GM23338 (cell line): ENCODE measurements around the gene TMEM143. TPM values are rescaled to one million over a fixed set of nuclear protein-coding genes. Genes with fewer than 3 reads are reported as not detected.
"Not testable (repeated sequence)": the region's sequence is repeated elsewhere in the genome, so short reads cannot be mapped to it uniquely, and the experiment has no call there.

ENCODE experiments used
- ATAC-seq: fragments of 200-7000 bp; cut with Tn5 transposase; 3 replicates; pipeline ENCODE4 v1.9.1; 2020
- DNase-seq: peaks from one replicate; pipeline ENCODE4 v3.0.0-alpha.2; 2015; ENCODE audit warnings: low spot score
- H2AFZ ChIP-seq: fragments of 200-600 bp; sonication (generic); 2 replicates; pipeline ENCODE4 v1.8.0; 2016; ENCODE audit warnings: antibody characterized with exemption, mild to moderate bottlenecking, moderate library complexity
- H3F3A ChIP-seq: fragments of 200-600 bp; sonication (generic); replicated peaks from 2 replicates; pipeline ENCODE4 v1.8.0; 2017; ENCODE audit warnings: antibody characterized with exemption, mixed run types, low read depth
- H3K27ac ChIP-seq: fragments of 200-600 bp; sonication (generic); 2 replicates; pipeline ENCODE4 v1.6.1; 2016; ENCODE audit warnings: low read depth
- H3K27me3 ChIP-seq: fragments of 200-600 bp; sonication (generic); 2 replicates; pipeline ENCODE4 v1.8.0; 2016; ENCODE audit warnings: mild to moderate bottlenecking, mixed run types, moderate library complexity; ENCODE audit not compliant: insufficient read depth
- H3K36me3 ChIP-seq: fragments of 200-600 bp; sonication (generic); 2 replicates; pipeline ENCODE4 v1.8.0; 2016; ENCODE audit warnings: mild to moderate bottlenecking; ENCODE audit not compliant: insufficient read depth
- H3K4me1 ChIP-seq: fragments of 200-600 bp; sonication (generic); 2 replicates; pipeline ENCODE4 v1.8.0; 2016; ENCODE audit warnings: mild to moderate bottlenecking, moderate library complexity; ENCODE audit not compliant: insufficient read depth
- H3K4me2 ChIP-seq: fragments of 200-600 bp; sonication (generic); 2 replicates; pipeline ENCODE4 v1.7.1; 2017; ENCODE audit warnings: mixed run types
- H3K4me3 ChIP-seq: fragments of 200-600 bp; sonication (generic); 2 replicates; pipeline ENCODE4 v1.6.1; 2016; ENCODE audit warnings: mixed run types
- H3K79me2 ChIP-seq: fragments of 200-600 bp; sonication (generic); replicated peaks from 2 replicates; pipeline ENCODE4 v1.8.0; 2017; ENCODE audit warnings: mild to moderate bottlenecking; ENCODE audit not compliant: insufficient read depth
- H3K9me2 ChIP-seq: fragments of 200-600 bp; sonication (generic); 2 replicates; pipeline ENCODE4 v1.8.0; 2017; ENCODE audit not compliant: insufficient read depth
- H4K20me1 ChIP-seq: fragments of 200-600 bp; sonication (generic); replicated peaks from 2 replicates; pipeline ENCODE4 v1.8.0; 2017; ENCODE audit warnings: mild to moderate bottlenecking; ENCODE audit not compliant: insufficient read depth
- H3K27ac Mint-ChIP-seq: 2 replicates; pipeline ENCODE4 v1.8.0; 2020; ENCODE audit warnings: inconsistent platforms, mild to moderate bottlenecking, moderate library complexity, mixed read lengths
- H3K27me3 Mint-ChIP-seq: 3 replicates; pipeline ENCODE4 v1.8.0; 2022; ENCODE audit warnings: low read depth, mild to moderate bottlenecking, moderate library complexity, mixed read lengths, inconsistent platforms; ENCODE audit not compliant: insufficient read depth, poor library complexity
- H3K36me3 Mint-ChIP-seq: 3 replicates; pipeline ENCODE4 v1.8.0; 2021; ENCODE audit warnings: low read depth, mild to moderate bottlenecking, inconsistent platforms, moderate library complexity, mixed read lengths
- H3K4me1 Mint-ChIP-seq: 3 replicates; pipeline ENCODE4 v1.8.0; 2020; ENCODE audit warnings: mild to moderate bottlenecking, inconsistent platforms, mixed read lengths
- H3K4me3 Mint-ChIP-seq: 3 replicates; pipeline ENCODE4 v1.8.0; 2021; ENCODE audit warnings: moderate library complexity, mild to moderate bottlenecking, inconsistent platforms, mixed read lengths
- H3K9me3 Mint-ChIP-seq: 3 replicates; pipeline ENCODE4 v1.8.0; 2020; ENCODE audit warnings: moderate library complexity, mild to moderate bottlenecking, inconsistent platforms, mixed read lengths
- JUNB ChIP-seq: IDR thresholded peaks from one replicate; pipeline ENCODE4 v1.6.1; 2016; ENCODE audit warnings: antibody characterized with exemption; ENCODE audit not compliant: unreplicated experiment
- NANOG ChIP-seq: IDR thresholded peaks from 2 replicates; pipeline ENCODE4 v1.6.1; 2016; ENCODE audit warnings: antibody characterized with exemption, borderline replicate concordance
- POLR2AphosphoS5 ChIP-seq: IDR thresholded peaks from 2 replicates; pipeline ENCODE4 v1.6.1; 2016; ENCODE audit warnings: antibody characterized with exemption, low read depth
- polyA plus RNA-seq: library from polyadenylated mRNA; unstranded; fragments of >200 nt; fragmentation: Nextera tagmentation; extraction: Ambion mirVana; gene quantifications from 2 replicates; pipeline ENCODE4 v1.2.1, GENCODE V29; 2016
- total RNA-seq: library from RNA; depleted of rRNA; stranded (reverse); fragments of >200 nt; shearing (Covaris generic); gene quantifications from 2 replicates; pipeline ENCODE4 v1.2.3, GENCODE V29; 2014
- TF ChIP-seq, protein P1 (sequence below): IDR thresholded peaks from 2 replicates; pipeline ENCODE4 v1.6.1; 2016; ENCODE audit warnings: antibody characterized with exemption

Gene TMEM143
- total and polyA plus RNA-seq, 2 experiments from 2014 or later: 12.8 to 15.0 TPM

DNA sequence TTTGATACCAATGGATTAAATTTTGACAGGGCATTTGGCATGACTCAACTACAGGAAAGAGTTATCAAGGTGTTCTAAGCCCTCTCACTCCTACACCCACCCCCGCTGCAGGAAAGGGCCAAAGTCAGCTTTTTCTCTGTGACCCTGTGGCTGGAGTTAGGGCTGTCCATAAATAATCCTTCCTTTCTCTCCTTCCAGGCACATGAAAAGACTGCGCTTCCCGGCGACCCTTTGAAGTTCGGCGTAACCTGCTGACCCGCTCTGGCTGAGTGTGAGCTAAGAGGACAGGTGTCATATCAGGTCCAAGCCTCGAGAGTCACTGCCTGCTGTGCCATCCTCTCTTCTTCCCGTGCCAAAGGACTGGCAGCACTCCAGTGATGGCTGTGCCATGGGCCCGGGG, 68.3 kb downstream of the TMEM143 start:
- H3K4me1 Mint-ChIP-seq: peaks cover 20% of the 10 kb centered on the region
- Histone ChIP-seq H3K27ac (no peak overlapping the region), H3K36me3 (no peaks in the 10 kb centered on the region), H3K4me1 (peaks cover 13% of the 10 kb centered on the region; the same call in 1 of the 2 replicates), H3K9me2 (no peaks in the 10 kb centered on the region), H3K4me3 (no peak overlapping the region), H2AFZ (no peak overlapping the region), H3K79me2 (no peaks in the 10 kb centered on the region), H4K20me1 (no peaks in the 10 kb centered on the region), H3F3A (peaks cover 12% of the 10 kb centered on the region; the same call in 1 of the 2 replicates), H3K27me3 (no peaks in the 10 kb centered on the region), H3K4me2 (no peak overlapping the region)
- no peaks in the 10 kb centered on the region for H3K9me3 Mint-ChIP-seq
- peaks cover 24% of the 10 kb centered on the region for H3K27me3 Mint-ChIP-seq
- no peak for TF ChIP-seq POLR2AphosphoS5
- no peak for TF ChIP-seq JUNB
- H3K36me3 Mint-ChIP-seq: no peaks in the 10 kb centered on the region
- no peak overlapping the region for H3K4me3 Mint-ChIP-seq
- no peak overlapping the region for H3K27ac Mint-ChIP-seq
- DNase-seq (no peak), ATAC-seq (no peak)

DNA sequence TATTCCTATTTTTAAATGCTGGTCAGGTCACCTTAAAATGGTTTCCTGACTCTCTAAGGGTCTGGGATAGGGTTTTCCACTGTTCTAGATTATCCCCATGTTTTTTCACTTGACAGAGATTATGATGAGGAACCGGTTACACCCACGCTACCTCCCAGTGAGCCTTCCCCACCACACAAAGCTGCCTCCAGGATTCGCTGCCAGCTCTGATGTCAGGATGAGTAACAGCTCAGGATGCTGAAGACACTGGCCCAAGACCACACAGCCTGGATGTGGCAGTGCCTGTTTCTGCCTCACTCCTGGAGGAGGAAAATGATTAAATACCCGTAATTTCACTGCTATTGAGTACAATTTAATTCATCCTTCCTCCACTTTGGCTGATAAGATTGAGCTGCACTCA, 70.9 kb downstream of the TMEM143 start:
- Histone ChIP-seq H3K9me2 (no peaks in the 10 kb centered on the region), H3K27me3 (no peaks in the 10 kb centered on the region), H3K27ac (no peak overlapping the region), H3K4me2 (no peak overlapping the region), H2AFZ (no peak overlapping the region), H3F3A (peaks cover 25% of the 10 kb centered on the region; the same call in 1 of the 2 replicates), H3K4me3 (no peak overlapping the region), H4K20me1 (no peaks in the 10 kb centered on the region), H3K79me2 (0 out of 2 replicates have a peak, but pooled peaks cover 2% of the 10 kb centered on the region), H3K36me3 (no peaks in the 10 kb centered on the region), H3K4me1 (peaks cover 25% of the 10 kb centered on the region; the same call in 1 of the 2 replicates)
- DNase-seq (no peak), ATAC-seq (no peak)
- TF ChIP-seq, protein P1, sequence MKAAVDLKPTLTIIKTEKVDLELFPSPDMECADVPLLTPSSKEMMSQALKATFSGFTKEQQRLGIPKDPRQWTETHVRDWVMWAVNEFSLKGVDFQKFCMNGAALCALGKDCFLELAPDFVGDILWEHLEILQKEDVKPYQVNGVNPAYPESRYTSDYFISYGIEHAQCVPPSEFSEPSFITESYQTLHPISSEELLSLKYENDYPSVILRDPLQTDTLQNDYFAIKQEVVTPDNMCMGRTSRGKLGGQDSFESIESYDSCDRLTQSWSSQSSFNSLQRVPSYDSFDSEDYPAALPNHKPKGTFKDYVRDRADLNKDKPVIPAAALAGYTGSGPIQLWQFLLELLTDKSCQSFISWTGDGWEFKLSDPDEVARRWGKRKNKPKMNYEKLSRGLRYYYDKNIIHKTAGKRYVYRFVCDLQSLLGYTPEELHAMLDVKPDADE: no peak
- TF ChIP-seq NANOG: no peak
- Mint-ChIP-seq H3K27me3 (peaks cover 19% of the 10 kb centered on the region), H3K9me3 (no peaks in the 10 kb centered on the region), H3K27ac (no peak overlapping the region), H3K4me1 (peaks cover 29% of the 10 kb centered on the region), H3K4me3 (no peak overlapping the region), H3K36me3 (peaks cover 11% of the 10 kb centered on the region)

DNA sequence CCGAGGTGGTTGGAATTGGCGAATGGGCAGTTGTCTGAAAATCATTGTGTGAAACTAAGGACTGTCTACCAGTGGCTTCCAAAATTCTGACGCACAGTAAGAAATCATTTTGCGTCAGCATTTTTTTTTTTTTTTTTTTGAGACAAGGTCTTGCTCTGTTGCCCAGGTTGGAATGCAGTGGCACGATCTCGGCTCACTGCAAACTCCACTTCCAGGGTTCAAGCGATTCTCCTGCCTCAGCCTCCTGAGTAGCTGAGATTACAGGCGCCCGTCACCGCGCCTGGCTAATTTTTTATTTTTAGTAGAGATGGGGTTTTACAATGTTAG, 72.3 kb downstream of the TMEM143 start:
- H3K27me3 ChIP-seq, H4K20me1 ChIP-seq, H3K4me3 ChIP-seq, H3K79me2 ChIP-seq, H3K9me2 ChIP-seq, H3K9me3 Mint-ChIP-seq, ATAC-seq, H2AFZ ChIP-seq, DNase-seq, H3K36me3 ChIP-seq: not testable (repeated sequence)
- Mint-ChIP-seq H3K4me3 (peak overlapping the region; percentile 74), H3K36me3 (peaks cover 25% of the 10 kb centered on the region), H3K27me3 (peaks cover 19% of the 10 kb centered on the region), H3K27ac (peak overlapping the region; percentile 83; the same call in 1 of the 2 replicates), H3K4me1 (peaks cover 26% of the 10 kb centered on the region)
- Histone ChIP-seq H3K27ac (peak overlapping the region; percentile 75), H3K4me2 (peak overlapping the region; percentile 26; the same call in 1 of the 2 replicates), H3F3A (peaks cover 22% of the 10 kb centered on the region; the same call in 1 of the 2 replicates), H3K4me1 (peaks cover 20% of the 10 kb centered on the region; the same call in 1 of the 2 replicates)
